Brain pericyte (primary cell): ENCODE results near the gene MAP2K5.
"Not testable (repeated sequence)": the region's sequence is repeated elsewhere in the genome, so short reads cannot be mapped to it uniquely, and the experiment has no call there.

Source experiments
- DNase-seq: peaks from one replicate; pipeline ENCODE4 v3.0.0-alpha.2; 2012; ENCODE audit warnings: low read depth, low spot score

The MAP2K5 gene

DNA sequence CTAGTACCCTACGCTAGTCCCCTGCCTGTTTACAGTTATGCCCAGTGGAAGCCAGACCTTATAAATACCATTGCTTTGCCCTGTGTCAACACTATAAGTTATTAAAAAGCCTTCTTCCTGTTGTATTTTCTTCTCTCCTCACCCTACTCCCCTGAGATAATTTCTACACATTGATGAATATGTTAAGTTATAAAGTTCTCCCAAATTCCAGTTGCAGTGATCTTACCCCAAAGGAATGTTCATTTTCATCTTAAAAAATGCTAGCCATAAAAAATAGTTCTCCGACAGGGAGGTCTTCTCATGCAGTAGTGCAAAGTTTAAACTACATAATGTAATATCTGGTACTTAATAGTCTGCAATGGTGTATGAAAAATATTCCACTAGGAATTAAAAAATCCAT is 58.6 kb downstream of the MAP2K5 start:
- no peak for DNase-seq

DNA sequence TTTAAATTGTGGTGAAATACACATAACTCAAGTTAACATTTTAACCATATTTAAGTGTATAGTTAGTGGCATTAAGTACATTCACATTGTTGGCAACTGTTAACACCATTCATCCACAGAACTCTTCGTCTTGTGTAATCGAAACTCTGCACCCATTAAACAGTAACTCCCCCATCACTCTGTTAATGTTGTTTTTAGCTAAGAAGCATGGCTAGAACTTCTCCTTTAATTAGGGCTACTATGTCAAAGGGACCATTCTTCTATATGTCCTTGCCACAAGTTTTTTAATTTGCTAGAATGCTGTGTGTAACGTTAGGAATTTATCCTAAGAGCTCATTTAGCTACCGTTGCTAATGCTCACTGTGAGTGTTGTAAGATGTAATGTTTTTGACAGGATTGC is 60.6 kb downstream of the MAP2K5 start:
- DNase-seq, result no peak

DNA sequence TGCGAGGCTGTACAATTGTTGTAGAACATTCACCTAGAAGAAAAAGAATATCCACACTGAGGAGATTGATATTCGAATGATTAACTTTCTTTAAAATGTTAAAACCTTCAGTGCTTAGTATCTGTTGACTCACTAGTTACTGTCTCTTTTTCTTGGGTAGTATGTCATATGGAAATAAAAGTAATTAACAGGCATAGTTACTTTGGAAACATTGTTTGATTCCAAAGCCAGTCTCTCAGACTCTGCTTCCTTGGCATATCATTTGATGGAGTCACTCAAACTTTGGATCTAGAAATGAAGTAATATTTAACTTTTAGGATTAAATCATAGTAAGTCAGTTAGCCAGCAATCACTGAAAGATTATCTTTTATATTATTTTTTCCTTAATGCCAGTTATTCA is 63.4 kb downstream of the MAP2K5 start:
- no peak for DNase-seq

DNA sequence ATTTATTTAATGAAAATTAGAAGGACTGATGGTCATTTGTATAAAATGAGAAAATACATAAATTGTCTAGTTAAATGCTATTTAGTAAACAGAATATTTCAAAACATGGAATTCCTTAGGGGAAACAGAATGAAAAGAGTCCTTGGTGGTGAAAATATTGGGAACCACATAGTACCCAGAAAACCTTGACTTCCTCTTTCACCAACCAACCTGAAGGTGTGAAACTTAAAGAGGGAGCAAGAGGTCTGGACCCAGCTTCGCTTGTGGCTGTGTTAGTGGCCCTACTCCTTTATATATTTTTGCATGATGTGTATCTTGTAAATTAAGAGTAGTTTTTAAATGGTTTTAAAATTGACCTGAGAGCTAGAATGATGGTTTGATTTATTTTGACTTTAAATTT is 64.2 kb downstream of the MAP2K5 start:
- no peak for DNase-seq

DNA sequence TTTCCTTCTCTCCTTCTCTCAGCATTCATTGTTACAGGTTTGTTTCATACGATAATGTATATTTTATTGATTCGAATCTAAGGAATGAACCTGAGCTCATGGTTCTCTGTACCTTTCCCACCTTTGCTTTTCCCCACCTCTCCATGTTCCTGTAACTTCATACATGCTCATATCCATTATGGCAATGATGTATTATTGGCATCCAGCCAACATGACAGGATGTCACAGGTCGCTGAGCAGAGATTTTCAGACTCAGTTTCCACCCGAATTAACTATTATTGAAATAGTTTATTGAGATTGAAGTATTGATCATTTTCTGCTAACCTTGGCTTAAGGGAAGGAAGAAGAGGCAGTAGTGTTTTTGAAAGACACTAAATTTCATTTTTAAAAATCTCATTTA is 64.8 kb downstream of the MAP2K5 start:
- DNase-seq, result no peak

DNA sequence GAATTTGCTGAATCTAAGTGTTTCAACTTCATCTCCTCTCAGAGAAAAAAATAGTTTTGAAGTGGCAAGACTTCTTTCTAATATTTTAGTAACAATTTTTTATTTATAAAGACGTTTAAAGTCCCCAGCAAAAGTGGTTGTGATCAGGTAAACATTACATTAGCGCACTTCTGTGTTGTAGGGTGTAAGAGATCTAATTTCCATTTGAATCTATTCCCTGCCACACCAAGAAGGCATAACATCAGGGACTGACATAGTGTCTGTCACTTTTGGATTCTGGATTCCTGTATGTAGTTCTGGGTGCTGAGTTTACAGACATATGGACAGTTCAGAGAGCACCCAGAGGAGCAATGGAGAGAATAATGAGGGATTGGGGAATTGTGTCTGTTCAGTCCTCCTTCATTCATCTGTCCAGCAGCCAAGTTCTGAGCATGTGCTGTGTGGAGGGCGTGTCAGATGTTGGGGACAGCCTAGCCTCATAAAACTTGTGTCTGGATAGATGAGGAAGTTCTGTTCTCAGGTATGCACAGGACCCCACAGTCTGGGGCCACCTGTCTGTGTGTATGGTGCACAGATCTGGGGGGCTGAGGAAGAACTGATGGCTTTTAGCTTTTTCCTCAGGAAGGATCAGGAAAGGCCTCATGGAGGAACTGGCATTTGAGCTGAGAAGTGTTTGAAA is 65.6 kb downstream of the MAP2K5 start:
- no peak for DNase-seq

DNA sequence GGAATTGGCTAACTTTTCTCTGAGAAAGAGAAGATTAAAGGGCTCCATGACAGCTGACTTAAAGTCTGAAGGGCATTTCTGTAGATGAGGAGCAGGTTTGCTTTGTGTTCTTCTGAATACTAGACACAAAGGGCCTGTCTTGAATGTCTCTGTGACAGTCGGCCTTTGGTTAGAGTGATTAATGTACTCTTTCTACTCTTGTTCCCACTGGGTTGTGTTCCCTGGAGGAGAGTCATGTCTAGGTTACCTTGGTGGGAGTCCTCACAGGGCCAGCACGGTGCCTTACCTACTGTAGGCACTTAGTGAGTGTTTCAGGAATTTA is 66.1 kb downstream of the MAP2K5 start:
- no peak for DNase-seq

DNA sequence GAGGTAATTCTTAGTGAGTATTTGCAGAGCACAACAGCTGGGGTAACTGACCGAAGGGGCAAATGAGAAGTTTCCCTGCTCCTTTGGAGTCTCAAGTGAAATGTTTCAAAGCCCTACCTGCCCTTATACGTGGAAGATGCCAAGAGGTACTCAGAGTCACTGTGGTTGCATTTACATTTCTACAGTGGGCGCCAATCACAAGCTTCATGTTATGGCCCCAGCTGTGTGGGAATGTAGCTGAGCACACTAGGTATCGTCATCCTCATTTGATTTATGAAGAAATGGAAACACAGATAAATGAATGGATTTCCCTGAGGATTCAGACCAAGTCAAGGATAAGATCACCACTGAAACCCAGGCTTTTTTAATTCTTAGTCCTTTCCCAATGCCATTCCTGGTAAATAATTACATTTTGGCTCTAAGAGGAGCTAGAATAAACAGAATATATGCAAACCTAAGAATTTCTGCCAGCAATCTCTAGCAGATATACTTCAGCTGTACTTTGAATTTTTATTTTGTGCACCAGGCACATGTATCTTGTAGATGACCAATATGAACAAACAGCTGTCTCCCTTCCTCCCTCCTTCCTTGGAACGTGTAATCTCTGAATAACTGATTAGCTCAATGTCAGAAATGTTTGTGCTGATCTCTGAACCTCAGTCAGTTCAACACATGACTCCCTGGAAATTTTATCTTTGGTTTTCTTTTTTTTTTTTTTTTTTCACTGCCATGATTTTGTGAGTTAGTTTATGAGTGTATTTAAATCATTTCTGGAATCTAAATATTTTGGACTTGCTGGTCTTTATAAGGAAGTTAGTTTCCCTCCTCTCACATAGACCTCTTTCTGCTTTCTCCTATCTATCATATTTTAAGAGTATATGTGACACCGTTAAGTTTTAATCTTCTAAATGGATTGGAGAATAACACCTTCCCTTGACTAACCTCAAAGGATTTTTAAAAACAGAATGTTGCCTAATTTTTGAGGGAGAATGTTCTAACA is 69.2 kb downstream of the MAP2K5 start:
- DNase-seq, result no peak

DNA sequence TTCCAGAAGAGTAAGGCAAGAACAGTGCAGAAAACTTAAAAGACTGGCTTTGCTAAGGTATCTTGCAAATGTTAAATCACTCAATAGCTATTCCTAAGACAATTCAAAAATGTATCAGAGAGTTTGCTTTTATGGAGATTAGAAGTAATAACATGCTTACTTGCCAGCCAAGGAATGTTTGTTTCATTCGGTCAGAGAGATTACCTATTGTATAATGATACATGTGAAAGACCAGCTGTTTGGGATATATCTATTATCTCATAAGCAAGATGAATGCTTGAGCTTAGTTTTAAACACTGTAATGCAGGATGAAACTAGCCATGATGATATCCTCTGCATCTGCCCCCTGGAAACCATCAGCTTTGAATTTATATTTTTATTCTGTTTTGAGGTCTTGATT is 70.7 kb downstream of the MAP2K5 start:
- no peak for DNase-seq

DNA sequence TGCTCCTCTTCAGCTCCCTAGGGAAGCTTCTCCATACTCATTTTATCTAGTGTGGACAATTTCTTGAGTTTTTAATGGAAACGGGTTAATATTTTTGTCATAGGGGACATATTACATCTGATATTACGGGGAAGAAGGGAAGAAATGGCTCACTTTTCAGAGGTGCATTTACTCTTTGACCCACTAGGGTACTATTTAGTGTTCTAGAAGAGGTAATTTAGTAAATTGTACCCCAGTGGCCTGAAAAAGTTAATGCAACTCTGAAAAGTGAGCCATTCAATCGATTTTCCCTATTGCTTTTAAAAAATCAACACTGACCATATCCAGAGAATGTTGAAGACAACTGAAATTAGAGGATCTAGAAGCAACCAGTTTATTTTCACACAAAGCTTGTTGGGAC is 71.2 kb downstream of the MAP2K5 start:
- DNase-seq, result no peak

DNA sequence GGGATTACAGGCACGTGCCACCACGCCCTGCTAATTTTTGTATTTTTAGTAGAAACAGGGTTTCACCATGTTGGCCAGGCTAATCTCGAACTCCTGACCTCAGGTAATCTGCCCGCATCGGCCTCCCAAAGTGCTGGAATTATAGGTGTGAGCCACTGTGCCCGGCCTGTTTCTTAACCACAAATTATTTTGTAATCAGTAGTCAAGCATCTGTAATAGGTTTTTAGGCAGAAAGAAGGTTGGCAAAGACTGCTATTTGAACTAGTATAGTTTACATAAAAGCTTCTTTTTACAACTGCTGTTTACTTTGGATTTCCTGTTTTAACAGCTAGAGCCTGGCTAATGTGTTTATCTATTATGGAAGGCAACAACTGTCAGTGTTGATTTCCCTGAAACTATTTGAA is 72.6 kb downstream of the MAP2K5 start:
- DNase-seq, result not testable (repeated sequence)

DNA sequence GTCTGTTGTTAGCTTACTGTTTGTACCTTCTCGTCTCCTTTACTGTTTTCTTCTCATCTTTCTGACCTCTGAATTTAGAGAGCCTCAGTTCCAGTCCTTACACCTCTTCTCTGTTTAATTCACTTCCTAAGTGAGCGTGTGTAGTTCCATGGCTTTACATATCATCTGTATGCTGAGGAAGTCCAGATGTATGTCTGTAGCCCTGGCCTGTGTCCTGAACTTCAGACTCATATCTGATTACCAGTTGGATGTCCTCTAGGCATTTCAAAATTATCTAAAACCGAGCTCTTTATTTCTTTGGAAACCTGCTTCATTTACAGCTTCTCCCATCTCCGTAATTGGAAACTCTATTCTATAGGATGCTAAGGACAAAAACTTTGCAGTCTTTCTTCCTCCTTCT is 75.8 kb downstream of the MAP2K5 start:
- no peak for DNase-seq

DNA sequence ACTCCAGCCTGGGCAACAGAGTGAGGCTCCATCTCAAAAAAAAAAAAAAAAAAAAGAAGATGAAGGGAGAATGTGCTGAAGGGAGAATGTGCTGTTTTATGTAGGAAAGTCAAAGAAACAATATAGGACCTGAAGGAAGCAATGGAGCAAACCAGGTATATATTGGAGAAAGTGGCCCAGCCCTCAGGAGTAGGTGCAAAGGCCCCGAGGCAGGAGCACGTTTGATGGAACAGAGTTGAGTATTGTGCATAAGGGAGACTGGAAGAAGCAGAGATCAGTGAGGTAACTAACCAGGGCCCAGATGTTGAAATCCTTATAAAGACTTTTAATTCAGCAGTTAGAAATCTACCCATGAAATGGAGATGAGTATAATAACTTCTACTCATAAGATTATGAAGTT is 79.6 kb downstream of the MAP2K5 start:
- DNase-seq, result no peak

DNA sequence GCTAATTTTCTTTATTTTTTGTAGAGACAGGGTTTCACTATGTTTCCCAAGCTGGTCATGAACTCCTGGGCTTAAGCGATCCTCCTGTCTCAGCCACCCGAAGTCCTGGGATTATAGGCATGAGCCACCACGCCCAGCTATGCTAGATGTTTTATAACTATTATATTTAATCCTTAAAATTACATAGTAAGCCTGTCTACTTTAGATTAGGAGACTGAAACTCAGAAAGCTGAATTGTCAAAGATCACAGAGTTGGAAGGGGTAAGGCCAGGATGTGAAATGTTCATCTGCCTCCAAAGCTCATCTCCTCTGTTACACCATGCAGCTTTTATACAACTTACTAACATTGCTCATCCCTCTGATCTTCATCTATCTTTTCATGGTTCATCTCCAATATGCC is 89.8 kb downstream of the MAP2K5 start:
- DNase-seq, result no peak

DNA sequence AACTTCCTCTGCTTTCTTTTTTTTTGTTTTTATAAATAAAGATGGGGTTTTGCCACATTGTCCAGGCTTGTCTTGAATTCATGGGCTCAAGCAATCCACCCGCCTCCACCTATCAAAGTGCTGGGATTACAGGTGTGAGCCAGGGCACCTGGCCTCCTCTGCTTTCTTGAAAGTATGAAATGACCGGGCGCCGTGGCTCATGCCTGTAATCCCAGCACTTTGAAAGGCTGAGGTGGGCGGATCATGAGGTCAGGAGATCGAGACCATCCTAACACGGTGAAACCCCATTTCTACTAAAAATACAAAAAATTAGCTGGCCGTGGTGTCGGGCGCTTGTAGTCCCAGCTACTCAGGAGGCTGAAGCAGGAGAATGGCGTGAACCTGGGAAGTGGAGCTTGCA is 93.4 kb downstream of the MAP2K5 start:
- not testable (repeated sequence) for DNase-seq

DNA sequence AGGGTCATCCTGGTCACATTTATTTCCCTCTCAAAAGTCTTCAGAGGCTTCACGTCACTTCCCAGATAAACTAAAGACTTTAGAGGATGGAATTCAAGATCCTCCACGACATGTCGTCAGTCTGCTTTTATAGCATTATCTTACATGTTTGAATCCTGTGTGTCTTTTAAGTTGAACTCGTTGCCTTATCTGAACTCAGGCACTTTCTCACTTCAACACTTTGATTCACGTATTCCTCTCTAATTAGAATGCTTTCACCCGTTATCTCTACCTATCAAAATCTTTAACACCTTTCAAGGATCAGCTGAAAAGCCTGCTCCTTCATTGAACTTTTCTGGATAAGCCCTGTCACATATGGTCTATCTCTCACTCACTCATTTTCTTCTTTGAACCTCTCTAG is 97.1 kb downstream of the MAP2K5 start:
- no peak for DNase-seq

DNA sequence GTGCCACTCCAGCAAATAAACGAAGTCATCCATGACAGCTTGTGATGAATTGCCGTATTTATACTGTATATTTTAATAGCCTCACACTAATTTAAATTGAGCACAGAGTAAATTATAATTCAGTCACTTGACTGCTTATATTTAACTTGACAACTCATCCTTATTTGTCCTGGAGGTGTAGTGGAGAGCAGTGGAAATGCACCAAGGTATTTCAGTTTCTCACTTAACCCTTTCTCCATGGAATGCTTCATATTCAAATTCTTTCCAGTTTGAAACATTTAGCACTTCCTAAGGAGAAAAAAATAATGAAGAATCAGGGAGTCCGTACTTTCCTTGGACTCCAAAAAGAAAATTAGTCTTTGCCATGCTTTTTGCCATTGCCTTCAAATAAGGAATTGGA is 99.0 kb downstream of the MAP2K5 start:
- no peak for DNase-seq

DNA sequence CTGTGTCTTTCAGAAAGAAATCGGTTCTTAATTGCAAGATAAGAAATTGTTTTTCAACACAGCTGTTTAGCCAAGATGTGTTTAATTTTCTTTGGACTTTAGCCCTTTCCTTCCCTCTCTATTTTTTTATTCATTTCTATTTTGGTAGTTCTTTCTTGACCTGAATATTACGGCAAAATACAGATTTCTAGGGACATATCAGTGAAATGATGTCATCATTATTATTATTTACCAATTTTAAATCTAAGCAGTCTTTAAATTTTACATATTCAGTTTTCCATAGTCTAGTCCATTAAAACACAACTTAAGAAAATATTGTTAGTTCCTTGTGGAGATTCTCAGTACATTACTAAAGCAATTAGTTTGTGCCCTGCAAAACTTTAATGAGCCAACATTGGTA is 104.3 kb downstream of the MAP2K5 start:
- DNase-seq, result no peak

DNA sequence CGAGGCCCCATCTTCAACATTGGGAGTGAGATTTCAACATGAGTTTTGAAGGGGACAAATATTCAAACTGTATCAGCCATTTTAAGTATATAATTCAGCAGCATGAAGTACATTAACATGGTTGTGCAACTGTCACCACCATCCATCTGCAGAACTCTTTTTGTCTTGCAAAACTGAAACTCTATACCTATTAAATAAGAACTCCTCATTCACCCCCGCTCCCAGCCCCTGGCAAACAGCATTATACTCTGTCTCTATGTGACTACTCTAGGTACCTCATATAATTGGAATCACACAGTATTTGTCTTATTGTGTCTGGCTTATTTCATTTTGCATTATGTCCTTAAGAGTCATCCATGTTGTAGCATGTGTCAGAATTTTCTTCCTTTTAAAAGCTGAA is 110.1 kb downstream of the MAP2K5 start:
- DNase-seq, result no peak

DNA sequence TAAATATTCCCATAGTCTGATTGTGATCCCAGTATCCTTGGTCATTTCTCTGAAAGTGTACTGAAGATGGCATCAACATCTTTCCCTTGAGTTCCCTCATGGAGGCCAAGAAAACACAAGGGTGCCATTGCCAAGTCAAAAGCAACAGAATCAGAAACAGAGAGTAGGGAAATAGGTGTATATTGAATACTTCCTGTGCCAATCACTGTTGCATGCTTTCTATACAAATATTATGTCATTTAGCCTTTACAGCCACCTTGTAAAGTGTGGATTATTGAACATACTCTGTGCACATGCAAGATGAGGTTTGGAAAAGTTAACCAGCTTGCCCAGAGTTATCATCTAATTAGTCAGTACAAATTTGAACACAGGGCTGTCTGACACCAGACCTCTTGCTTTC is 117.9 kb downstream of the MAP2K5 start:
- no peak for DNase-seq

DNA sequence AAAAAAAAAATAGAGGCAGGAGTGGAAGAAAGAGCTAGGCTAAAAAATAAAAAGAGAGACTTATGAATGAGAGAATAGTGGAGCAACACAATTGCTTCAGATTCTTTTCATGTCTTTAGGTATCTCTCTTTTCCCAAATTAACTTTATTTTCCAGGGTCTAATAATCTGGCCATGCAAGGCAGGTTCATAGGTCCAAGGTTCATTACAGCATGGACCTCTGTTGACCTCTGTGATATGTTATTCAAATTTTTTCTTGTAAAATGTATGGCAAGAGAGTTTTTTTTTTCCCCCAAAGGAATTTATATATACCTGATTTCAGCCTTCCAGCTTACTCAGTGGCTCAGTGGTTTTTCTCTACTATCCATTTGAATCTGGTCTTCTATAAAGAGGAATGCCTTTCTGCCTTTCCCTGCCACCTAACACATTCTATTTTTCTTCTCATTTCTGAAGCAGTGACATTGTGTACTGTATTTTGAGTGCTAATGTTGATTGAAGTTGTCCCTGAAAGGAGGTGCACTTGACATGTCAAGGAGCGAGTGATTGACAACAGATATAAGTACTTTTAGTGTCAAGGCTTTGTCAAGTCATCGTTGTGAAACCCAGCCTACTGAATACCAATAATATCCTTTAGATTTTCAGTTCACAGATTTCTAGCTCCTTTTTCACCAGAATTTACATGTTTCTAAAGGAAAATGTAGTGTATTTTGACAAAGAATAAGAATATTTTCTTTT is 118.5 kb downstream of the MAP2K5 start:
- no peak for DNase-seq

DNA sequence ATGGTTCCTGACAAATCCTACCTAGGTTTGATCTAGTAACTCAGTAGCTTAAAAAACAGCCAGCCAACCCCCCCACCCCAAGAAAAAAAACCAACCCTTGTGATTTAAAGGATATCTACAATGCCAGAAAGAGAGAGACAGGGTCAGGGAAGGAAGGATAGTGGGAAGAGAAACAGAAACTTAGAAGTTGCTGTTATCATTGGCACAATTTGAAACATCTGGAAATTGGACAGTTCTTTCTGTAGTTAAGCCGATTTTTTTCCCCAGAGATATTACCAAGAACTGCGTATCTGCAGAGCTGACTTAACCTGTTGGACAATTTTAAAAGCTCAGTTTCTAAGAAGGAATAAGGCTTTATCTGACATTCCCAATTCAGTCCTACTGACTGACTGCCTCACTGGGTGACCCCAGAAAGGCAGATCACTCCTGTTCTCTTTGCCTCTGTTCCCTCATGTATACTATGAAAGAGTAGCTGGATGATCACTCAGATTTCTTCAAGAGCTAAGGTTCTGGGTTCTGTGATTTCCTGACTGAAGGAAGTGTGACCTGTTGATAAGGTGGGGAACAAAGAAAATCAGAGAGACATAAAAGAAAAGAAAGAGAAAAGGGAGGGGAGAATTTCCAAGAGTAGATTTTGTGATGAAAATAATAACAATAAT is 128.3 kb downstream of the MAP2K5 start:
- DNase-seq, result no peak
